ENCODE results near the gene HEXD. TPM values are rescaled to one million over a fixed set of nuclear protein-coding genes. Genes with fewer than 3 reads are reported as not detected.

Gene HEXD
- total and polyA plus RNA-seq, 4 donors: 5.6 to 19.9 (median 12.2) TPM

DNA sequence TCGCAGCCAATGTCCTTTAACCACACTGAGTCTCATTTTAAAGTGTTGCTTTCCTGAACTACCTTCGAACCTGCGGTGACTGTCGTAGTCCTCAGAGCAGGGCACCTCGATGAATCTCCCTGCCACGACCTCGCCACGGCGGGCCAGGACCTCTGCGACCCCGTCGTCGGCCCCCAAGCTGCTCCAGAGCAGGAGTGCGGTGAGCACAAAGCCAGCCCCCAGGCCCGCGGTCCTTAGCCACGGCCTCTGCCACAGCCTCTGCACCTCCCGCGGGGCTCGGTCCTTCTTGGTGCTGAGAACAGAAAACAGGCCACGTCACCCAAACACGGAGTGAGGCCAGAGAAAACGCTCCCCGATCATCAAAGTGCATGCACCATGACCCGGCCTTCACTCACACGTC lies 2.8 kb upstream of the HEXD start:
- no peak for DNase-seq (ENCODE audit: low spot score)
- WGBS: 94% methylated on average over 26 of the region's 26 CpGs
- TF ChIP-seq ZBTB33 (IDR thresholded peaks at IDR 0.05): no peak
- TF ChIP-seq EGR1 (IDR thresholded peaks at IDR 0.05; ENCODE audit: low read depth in 2 of 2): no peak
- no peak for TF ChIP-seq YY1 (IDR thresholded peaks at IDR 0.05)
- no peak for TF ChIP-seq FOXA2 (IDR thresholded peaks at IDR 0.05)
- TF ChIP-seq NR2F2 (IDR thresholded peaks at IDR 0.05): no peak
- TF ChIP-seq HNF4G (IDR thresholded peaks at IDR 0.05): no peak
- TF ChIP-seq ATF3 (IDR thresholded peaks at IDR 0.05): no peak
- no peak for TF ChIP-seq HNF4A (conservative IDR thresholded peaks at IDR 0.05)
- no peak for TF ChIP-seq JUND (IDR thresholded peaks at IDR 0.05)
- TF ChIP-seq GABPA (IDR thresholded peaks at IDR 0.05 in 1 of 2, conservative IDR thresholded peaks at IDR 0.05 in 1 of 2): no peak
- TF ChIP-seq SP1 (IDR thresholded peaks at IDR 0.05): no peak
- no peak for TF ChIP-seq CTCF (IDR thresholded peaks at IDR 0.05; ENCODE audit: low read depth, low read length, missing input control)
- TF ChIP-seq, protein P1, sequence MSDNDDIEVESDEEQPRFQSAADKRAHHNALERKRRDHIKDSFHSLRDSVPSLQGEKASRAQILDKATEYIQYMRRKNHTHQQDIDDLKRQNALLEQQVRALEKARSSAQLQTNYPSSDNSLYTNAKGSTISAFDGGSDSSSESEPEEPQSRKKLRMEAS (IDR thresholded peaks at IDR 0.05): no peak
- TF ChIP-seq TAF1 (conservative IDR thresholded peaks at IDR 0.05): no peak
- Histone ChIP-seq H3K4me1 (ENCODE audit: control insufficient read depth in 4 of 4, insufficient read depth in 4 of 4, low read length in 3 of 4) (peaks cover 2 to 36% (median 27%) of the 10 kb centered on the region in 4 donors), H3K9me3 (ENCODE audit: control insufficient read depth in 4 of 4, low read length in 3 of 4) (no peaks in the 10 kb centered on the region), H3K4me3 (ENCODE audit: low read depth in 1 of 3, low read length in 3 of 3) (no peak overlapping the region), H3K27ac (ENCODE audit: low read depth in 1 of 2, low read length in 2 of 2) (no peak overlapping the region), H3K9ac (ENCODE audit: low read depth in 1 of 2, low read length in 2 of 2) (no peak overlapping the region), H3K27me3 (ENCODE audit: control insufficient read depth in 4 of 4, insufficient read depth in 4 of 4, low read length in 3 of 4) (no peaks in the 10 kb centered on the region), H3K36me3 (ENCODE audit: control insufficient read depth in 4 of 4, insufficient read depth in 3 of 4, low read depth in 1 of 4, low read length in 3 of 4) (no peaks in the 10 kb centered on the region)

DNA sequence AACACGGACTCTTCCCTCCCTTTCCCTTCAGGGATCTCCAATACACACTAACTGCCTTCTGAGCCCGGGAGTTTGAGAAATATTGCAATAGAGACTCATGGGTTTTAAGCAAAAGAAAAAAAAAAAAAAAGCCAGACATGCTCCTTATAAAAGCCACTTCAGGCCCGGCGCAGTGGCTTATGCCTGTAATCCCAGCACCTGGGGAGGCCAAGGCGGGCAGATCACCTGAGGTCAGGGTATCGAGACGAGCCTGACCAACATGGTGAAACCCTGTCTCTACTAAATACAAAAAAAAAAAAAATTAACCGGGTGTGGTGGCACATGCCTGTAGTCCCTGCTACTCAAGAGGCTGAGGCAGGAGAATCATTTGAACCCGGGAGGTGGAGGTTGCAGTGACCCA lies 2.4 kb upstream of the HEXD start:
- no peak overlapping the region for H3K9ac ChIP-seq (ENCODE audit: low read depth in 1 of 2, low read length in 2 of 2)
- peaks cover 2 to 36% (median 27%) of the 10 kb centered on the region in 4 donors for H3K4me1 ChIP-seq (ENCODE audit: control insufficient read depth in 4 of 4, insufficient read depth in 4 of 4, low read length in 3 of 4)
- H3K9me3 ChIP-seq (ENCODE audit: control insufficient read depth in 4 of 4, low read length in 3 of 4): no peaks in the 10 kb centered on the region
- 95% methylated on average over 9 of the region's 9 CpGs for WGBS
- H3K27ac ChIP-seq (ENCODE audit: low read depth in 1 of 2, low read length in 2 of 2): no peak overlapping the region
- no peak overlapping the region for H3K4me3 ChIP-seq (ENCODE audit: low read depth in 1 of 3, low read length in 3 of 3)
- no peak for TF ChIP-seq REST (IDR thresholded peaks at IDR 0.05)
- no peaks in the 10 kb centered on the region for H3K27me3 ChIP-seq (ENCODE audit: control insufficient read depth in 4 of 4, insufficient read depth in 4 of 4, low read length in 3 of 4)
- H3K36me3 ChIP-seq (ENCODE audit: control insufficient read depth in 4 of 4, insufficient read depth in 3 of 4, low read depth in 1 of 4, low read length in 3 of 4): no peaks in the 10 kb centered on the region
- no peak for DNase-seq (ENCODE audit: low spot score)

Measured in liver (tissue), 9 donors.